DOHH2 (cell line): Measurements from ENCODE around the gene PTPN4.

ENCODE experiments used
- H3F3A ChIP-seq: fragments of 200-600 bp; sonication (generic), shearing (Covaris generic); 2 replicates; pipeline ENCODE4 v1.6.0; 2016; ENCODE audit warnings: antibody characterized with exemption, mild to moderate bottlenecking; ENCODE audit not compliant: control insufficient read depth, insufficient read depth
- H3K27ac ChIP-seq: fragments of 200-600 bp; sonication (generic); 2 replicates; pipeline ENCODE4 v1.5.1; 2014; ENCODE audit warnings: low read depth, mild to moderate bottlenecking, low read length, moderate library complexity
- H3K27me3 ChIP-seq: fragments of 200-600 bp; sonication (generic); 2 replicates; pipeline ENCODE4 v1.6.1; 2014; ENCODE audit warnings: mild to moderate bottlenecking, low read length, mixed read lengths; ENCODE audit not compliant: control insufficient read depth
- H3K36me3 ChIP-seq: fragments of 200-600 bp; sonication (generic); 2 replicates; pipeline ENCODE4 v1.6.1; 2014; ENCODE audit warnings: mild to moderate bottlenecking, low read length, moderate library complexity, mixed read lengths; ENCODE audit not compliant: control insufficient read depth
- H3K4me1 ChIP-seq: fragments of 200-600 bp; sonication (generic); 2 replicates; pipeline ENCODE4 v1.6.1; 2014; ENCODE audit warnings: mild to moderate bottlenecking, low read length, mixed read lengths; ENCODE audit not compliant: control insufficient read depth
- H3K4me2 ChIP-seq: fragments of 200-600 bp; sonication (generic); 2 replicates; pipeline ENCODE4 v1.6.0; 2014; ENCODE audit warnings: mild to moderate bottlenecking, low read length, moderate library complexity
- H3K4me3 ChIP-seq: fragments of 200-600 bp; sonication (generic); 2 replicates; pipeline ENCODE4 v1.5.1; 2014; ENCODE audit warnings: mild to moderate bottlenecking, low read length, mixed read lengths
- H3K79me2 ChIP-seq: fragments of 200-600 bp; sonication (generic); 2 replicates; pipeline ENCODE4 v1.6.1; 2014; ENCODE audit warnings: mild to moderate bottlenecking, low read length, mixed read lengths; ENCODE audit not compliant: control insufficient read depth
- H3K9me2 ChIP-seq: fragments of 200-600 bp; sonication (generic); replicated peaks from 2 replicates; pipeline ENCODE4 v1.6.1; 2014; ENCODE audit warnings: mild to moderate bottlenecking, low read length, mixed read lengths; ENCODE audit not compliant: control insufficient read depth
- H3K9me3 ChIP-seq: fragments of 200-600 bp; sonication (generic); 2 replicates; pipeline ENCODE4 v1.6.1; 2014; ENCODE audit warnings: antibody characterized with exemption, low read length, mixed read lengths; ENCODE audit not compliant: control insufficient read depth, insufficient read depth
- H4K20me1 ChIP-seq: fragments of 200-600 bp; sonication (generic); 2 replicates; pipeline ENCODE4 v1.6.0; 2014; ENCODE audit warnings: low read depth, mild to moderate bottlenecking, antibody characterized with exemption, low read length, moderate library complexity; ENCODE audit not compliant: control insufficient read depth, insufficient read depth
- CTCF ChIP-seq: fragments of 200-600 bp; sonication (generic); IDR thresholded peaks from one replicate; pipeline ENCODE4 v1.5.1; 2014; ENCODE audit warnings: antibody characterized with exemption, mild to moderate bottlenecking, low read depth, low read length; ENCODE audit not compliant: poor library complexity, severe bottlenecking
- EZH2phosphoT487 ChIP-seq: fragments of 200-600 bp; sonication (generic); IDR thresholded peaks from 2 replicates; pipeline ENCODE4 v1.6.1; 2017; ENCODE audit warnings: borderline replicate concordance, mild to moderate bottlenecking, antibody characterized with exemption, low read length, moderate library complexity, mixed read lengths

The PTPN4 gene

GRCh38 chr2:119958670-119959268 is 199.0 kb downstream of the PTPN4 start:
- Histone ChIP-seq H3K27me3 (no peaks in the 10 kb centered on the region), H3K9me2 (no peaks in the 10 kb centered on the region), H3K36me3 (peaks cover 29% of the 10 kb centered on the region), H4K20me1 (no peaks in the 10 kb centered on the region), H3K27ac (no peak overlapping the region), H3K4me2 (no peak overlapping the region), H3K4me3 (no peak overlapping the region), H3K79me2 (no peaks in the 10 kb centered on the region), H3K9me3 (no peaks in the 10 kb centered on the region), H3F3A (no peaks in the 10 kb centered on the region), H3K4me1 (no peaks in the 10 kb centered on the region)
- TF ChIP-seq CTCF = no peak
- TF ChIP-seq EZH2phosphoT487 = no peak

GRCh38 chr2:119960821-119961220 is 201.1 kb downstream of the PTPN4 start:
- Histone ChIP-seq H3K4me2 (no peak overlapping the region), H3K9me3 (no peaks in the 10 kb centered on the region), H3K9me2 (no peaks in the 10 kb centered on the region), H3K27ac (no peak overlapping the region), H4K20me1 (no peaks in the 10 kb centered on the region), H3K4me3 (no peak overlapping the region), H3F3A (no peaks in the 10 kb centered on the region), H3K4me1 (no peaks in the 10 kb centered on the region), H3K79me2 (no peaks in the 10 kb centered on the region), H3K36me3 (peaks cover 22% of the 10 kb centered on the region), H3K27me3 (no peaks in the 10 kb centered on the region)
- TF ChIP-seq CTCF (no peak), EZH2phosphoT487 (no peak)

GRCh38 chr2:119981896-119982295 is 222.2 kb downstream of the PTPN4 start:
- Histone ChIP-seq H3K9me2 (no peaks in the 10 kb centered on the region), H4K20me1 (no peaks in the 10 kb centered on the region), H3K27me3 (no peaks in the 10 kb centered on the region), H3K79me2 (no peaks in the 10 kb centered on the region), H3K4me2 (no peak overlapping the region), H3K9me3 (no peaks in the 10 kb centered on the region), H3K27ac (no peak overlapping the region), H3F3A (no peaks in the 10 kb centered on the region), H3K4me1 (no peaks in the 10 kb centered on the region), H3K4me3 (no peak overlapping the region), H3K36me3 (peaks cover 3% of the 10 kb centered on the region; the same call in 1 of the 2 replicates)
- no peak for TF ChIP-seq EZH2phosphoT487
- TF ChIP-seq CTCF = no peak

GRCh38 chr2:119982506-119982905 is 222.8 kb downstream of the PTPN4 start:
- no peaks in the 10 kb centered on the region for H3K27me3 ChIP-seq
- H3K4me1 ChIP-seq = no peaks in the 10 kb centered on the region
- no peak overlapping the region for H3K27ac ChIP-seq
- H3K4me3 ChIP-seq = no peak overlapping the region
- H3K9me2 ChIP-seq = no peaks in the 10 kb centered on the region
- no peaks in the 10 kb centered on the region for H4K20me1 ChIP-seq
- peaks cover 3% of the 10 kb centered on the region; the same call in 1 of the 2 replicates for H3K36me3 ChIP-seq
- H3K4me2 ChIP-seq = no peak overlapping the region
- no peaks in the 10 kb centered on the region for H3F3A ChIP-seq
- no peaks in the 10 kb centered on the region for H3K9me3 ChIP-seq
- TF ChIP-seq EZH2phosphoT487 (no peak), CTCF (no peak)
- no peaks in the 10 kb centered on the region for H3K79me2 ChIP-seq
